Naive B cell (primary cell): ENCODE data around the gene ZBTB45. TPM values are rescaled to one million over a fixed set of nuclear protein-coding genes. Genes with fewer than 3 reads are reported as not detected.
A peak's percentile ranks its signal among the peaks of the same experiment; 100 is the strongest.
"Not testable (repeated sequence)": the region's sequence is repeated elsewhere in the genome, so short reads cannot be mapped to it uniquely, and the experiment has no call there.

Experiments used
- ATAC-seq, 2 donors: fragments of 150-1000 bp; cut with Tn5 transposase; 2 replicates each; pipeline ENCODE4 v1.10.0; 2021; ENCODE audit warnings: low read depth in 2 of 2, mild to moderate bottlenecking in 2 of 2, moderate library complexity in 2 of 2
- DNase-seq: peaks from one replicate; pipeline ENCODE4 v3.0.0; 2022
- H3K27ac Mint-ChIP-seq, 6 donors: one replicate each; pipeline ENCODE4 v1.8.0; 2020 to 2022; ENCODE audit warnings: mild to moderate bottlenecking in 6 of 6, mixed read lengths in 6 of 6, moderate library complexity in 5 of 6, inconsistent platforms in 2 of 6
- H3K27me3 Mint-ChIP-seq, 3 donors: one replicate each; pipeline ENCODE4 v1.8.0; 2021 to 2022; ENCODE audit warnings: mixed read lengths in 3 of 3, mild to moderate bottlenecking in 1 of 3
- H3K36me3 Mint-ChIP-seq, 2 donors: one replicate each; pipeline ENCODE4 v1.8.0; 2020 to 2022; ENCODE audit warnings: mixed read lengths in 2 of 2, inconsistent platforms in 1 of 2, mild to moderate bottlenecking in 1 of 2
- H3K4me1 Mint-ChIP-seq, 3 donors: one replicate each; pipeline ENCODE4 v1.8.0; 2020 to 2022; ENCODE audit warnings: mixed read lengths in 3 of 3, inconsistent platforms in 1 of 3, mild to moderate bottlenecking in 1 of 3, moderate library complexity in 1 of 3
- H3K4me3 Mint-ChIP-seq, 8 donors: one replicate each; pipeline ENCODE4 v1.8.0; 2020 to 2022; ENCODE audit warnings: mild to moderate bottlenecking in 8 of 8, mixed read lengths in 8 of 8, moderate library complexity in 8 of 8, inconsistent platforms in 2 of 8
- H3K9me3 Mint-ChIP-seq, 7 donors: one replicate each; pipeline ENCODE4 v1.8.0; 2020 to 2022; ENCODE audit warnings: mixed read lengths in 7 of 7, mild to moderate bottlenecking in 5 of 7, inconsistent platforms in 2 of 7, moderate library complexity in 1 of 7
- polyA plus RNA-seq, 6 donors: library from polyadenylated mRNA; unstranded; fragments of 300-500 nt; fragmentation: Illumina TruSeq; gene quantifications; one replicate each; pipeline ENCODE4 v1.2.3, GENCODE V29; 2021; ENCODE audit warnings: low read depth in 6 of 6

The ZBTB45 gene
- polyA plus RNA-seq, 6 donors from 2014 or later = 3.3 to 6.8 (median 4.8) TPM

- H3K27me3 Mint-ChIP-seq = peaks cover 5 to 22% (median 21%) of the 10 kb centered on the region in 3 donors
- peak overlapping the region in 4 of 8 donors; percentile 16 to 99 (median 68) for H3K4me3 Mint-ChIP-seq
- DNase-seq, ATAC-seq, H3K9me3 Mint-ChIP-seq, H3K36me3 Mint-ChIP-seq: not testable (repeated sequence)
- H3K27ac Mint-ChIP-seq = peak overlapping the region in 5 of 6 donors; percentile 16 to 99 (median 44)
- peaks cover 35 to 52% (median 43%) of the 10 kb centered on the region in 3 donors for H3K4me1 Mint-ChIP-seq
Observed at GRCh38 chr19:58542641-58543372, 23.2 kb upstream of the ZBTB45 start.

- Mint-ChIP-seq H3K4me3 (peak overlapping the region in 3 of 8 donors; percentile 63 to 73 (median 63)), H3K4me1 (peaks cover 18 to 28% (median 19%) of the 10 kb centered on the region in 3 donors), H3K27me3 (peaks cover 5 to 30% (median 21%) of the 10 kb centered on the region in 3 donors), H3K27ac (peak overlapping the region in 1 of 6 donors; percentile 24)
- H3K9me3 Mint-ChIP-seq, ATAC-seq, DNase-seq, H3K36me3 Mint-ChIP-seq: not testable (repeated sequence)
Observed at GRCh38 chr19:58539169-58539559, 19.6 kb upstream of the ZBTB45 start.

GRCh38 chr19:58538257-58539168 is 18.9 kb upstream of the ZBTB45 start:
- no peaks in the 10 kb centered on the region for H3K36me3 Mint-ChIP-seq

GRCh38 chr19:58536852-58537798 is 17.5 kb upstream of the ZBTB45 start:
- Mint-ChIP-seq H3K4me3 (peak overlapping the region in 7 of 8 donors; percentile 45 to 89 (median 73)), H3K36me3 (no peaks in the 10 kb centered on the region), H3K9me3 (peaks cover 0 to 2% (median 0%) of the 10 kb centered on the region in 7 donors), H3K27me3 (peaks cover 0 to 22% (median 14%) of the 10 kb centered on the region in 3 donors), H3K4me1 (peaks cover 12 to 20% (median 14%) of the 10 kb centered on the region in 3 donors), H3K27ac (peak overlapping the region in 1 of 6 donors; percentile 56)
- no peak for DNase-seq
- ATAC-seq = no peak

More at GRCh38 chr19:58538257-58539168, 18.9 kb upstream of the ZBTB45 start:
- ATAC-seq (peak; percentile 63 to 71), DNase-seq (no peak)
- H3K4me3 Mint-ChIP-seq = peak overlapping the region; percentile 63 to 89 (median 74)
- H3K4me1 Mint-ChIP-seq = peaks cover 12 to 22% (median 13%) of the 10 kb centered on the region in 3 donors
- H3K27ac Mint-ChIP-seq = peak overlapping the region in 2 of 6 donors; percentile 7
- peaks cover 0 to 2% (median 0%) of the 10 kb centered on the region in 7 donors for H3K9me3 Mint-ChIP-seq
- H3K27me3 Mint-ChIP-seq = peaks cover 0 to 30% (median 21%) of the 10 kb centered on the region in 3 donors

- DNase-seq (no peak), ATAC-seq (no peak)
- no peak overlapping the region for H3K27ac Mint-ChIP-seq
- no peaks in the 10 kb centered on the region for H3K36me3 Mint-ChIP-seq
- peak overlapping the region in 1 of 8 donors; percentile 19 for H3K4me3 Mint-ChIP-seq
- peaks cover 0 to 22% (median 14%) of the 10 kb centered on the region in 3 donors for H3K27me3 Mint-ChIP-seq
- H3K9me3 Mint-ChIP-seq = peaks cover 0 to 2% (median 0%) of the 10 kb centered on the region in 7 donors
- H3K4me1 Mint-ChIP-seq = peaks cover 24 to 32% (median 25%) of the 10 kb centered on the region in 3 donors
Observed at GRCh38 chr19:58535857-58536256, 16.2 kb upstream of the ZBTB45 start.

- H3K27me3 Mint-ChIP-seq = no peaks in the 10 kb centered on the region
- ATAC-seq (peak; percentile 65 to 81), DNase-seq (no peak)
- no peaks in the 10 kb centered on the region for H3K36me3 Mint-ChIP-seq
- H3K27ac Mint-ChIP-seq = peak overlapping the region in 4 of 6 donors; percentile 35 to 90 (median 70)
- peaks cover 14 to 18% (median 16%) of the 10 kb centered on the region in 3 donors for H3K4me1 Mint-ChIP-seq
- H3K4me3 Mint-ChIP-seq = peak overlapping the region in 6 of 8 donors; percentile 7 to 78 (median 45)
- no peaks in the 10 kb centered on the region for H3K9me3 Mint-ChIP-seq
Observed at GRCh38 chr19:58531034-58531840, 11.6 kb upstream of the ZBTB45 start.

GRCh38 chr19:58529405-58529804 is 9.8 kb upstream of the ZBTB45 start:
- peaks cover 14 to 18% (median 16%) of the 10 kb centered on the region in 3 donors for H3K4me1 Mint-ChIP-seq
- H3K4me3 Mint-ChIP-seq = no peak overlapping the region
- no peak for DNase-seq
- ATAC-seq = no peak
- H3K27ac Mint-ChIP-seq = no peak overlapping the region
- H3K27me3 Mint-ChIP-seq = no peaks in the 10 kb centered on the region
- H3K36me3 Mint-ChIP-seq = no peaks in the 10 kb centered on the region
- H3K9me3 Mint-ChIP-seq = no peaks in the 10 kb centered on the region

- Mint-ChIP-seq H3K4me1 (peaks cover 27 to 29% (median 28%) of the 10 kb centered on the region in 3 donors), H3K27ac (peak overlapping the region in 1 of 6 donors; percentile 38), H3K36me3 (no peaks in the 10 kb centered on the region), H3K9me3 (peaks cover 0 to 4% (median 0%) of the 10 kb centered on the region in 7 donors), H3K4me3 (peak overlapping the region in 1 of 8 donors; percentile 9), H3K27me3 (no peaks in the 10 kb centered on the region)
- ATAC-seq (no peak), DNase-seq (no peak)
Observed at GRCh38 chr19:58522709-58523108, 3.1 kb upstream of the ZBTB45 start.

GRCh38 chr19:58521651-58522050 is 2.0 kb upstream of the ZBTB45 start:
- DNase-seq = no peak
- Mint-ChIP-seq H3K27me3 (no peaks in the 10 kb centered on the region), H3K4me3 (peak overlapping the region in 3 of 8 donors; percentile 32 to 63 (median 40)), H3K27ac (peak overlapping the region in 2 of 6 donors; percentile 16 to 77), H3K9me3 (peaks cover 0 to 4% (median 0%) of the 10 kb centered on the region in 7 donors), H3K36me3 (no peaks in the 10 kb centered on the region), H3K4me1 (peaks cover 27 to 35% (median 32%) of the 10 kb centered on the region in 3 donors)
- ATAC-seq = no peak

GRCh38 chr19:58520257-58520599 is 618 bp upstream of the ZBTB45 start:
- Mint-ChIP-seq H3K27ac (peak overlapping the region; percentile 98 to 99 (median 99)), H3K4me3 (peak overlapping the region; percentile 91 to 100 (median 97)), H3K4me1 (peaks cover 34 to 44% (median 42%) of the 10 kb centered on the region in 3 donors), H3K9me3 (peaks cover 0 to 4% (median 0%) of the 10 kb centered on the region in 7 donors), H3K27me3 (no peaks in the 10 kb centered on the region), H3K36me3 (no peaks in the 10 kb centered on the region)
- no peak for DNase-seq
- no peak for ATAC-seq

- Mint-ChIP-seq H3K27ac (peak overlapping the region; percentile 98 to 99 (median 99)), H3K9me3 (peaks cover 0 to 4% (median 0%) of the 10 kb centered on the region in 7 donors), H3K27me3 (no peaks in the 10 kb centered on the region), H3K4me1 (peaks cover 42 to 54% (median 52%) of the 10 kb centered on the region in 3 donors), H3K4me3 (peak overlapping the region; percentile 91 to 100 (median 97)), H3K36me3 (no peaks in the 10 kb centered on the region)
- ATAC-seq (peak; percentile 4), DNase-seq (peak; percentile 29)
Observed at GRCh38 chr19:58519087-58519354, 589 bp downstream of the ZBTB45 start.
